NCI-H82 (cell line): ENCODE results near the gene PREP.

Experiments used
- DNase-seq: peaks from one replicate; lab custom pipeline; 2025; lab: John Stamatoyannopoulos, UW

PREP gene

GRCh38 chr6:105391705-105392104 lies 11.2 kb downstream of the PREP start:
- no peak for DNase-seq

GRCh38 chr6:105389543-105389942 lies 13.3 kb downstream of the PREP start:
- DNase-seq, result no peak

GRCh38 chr6:105388392-105388791 lies 14.5 kb downstream of the PREP start:
- DNase-seq, result no peak

GRCh38 chr6:105384004-105384403 lies 18.9 kb downstream of the PREP start:
- no peak for DNase-seq

DNA sequence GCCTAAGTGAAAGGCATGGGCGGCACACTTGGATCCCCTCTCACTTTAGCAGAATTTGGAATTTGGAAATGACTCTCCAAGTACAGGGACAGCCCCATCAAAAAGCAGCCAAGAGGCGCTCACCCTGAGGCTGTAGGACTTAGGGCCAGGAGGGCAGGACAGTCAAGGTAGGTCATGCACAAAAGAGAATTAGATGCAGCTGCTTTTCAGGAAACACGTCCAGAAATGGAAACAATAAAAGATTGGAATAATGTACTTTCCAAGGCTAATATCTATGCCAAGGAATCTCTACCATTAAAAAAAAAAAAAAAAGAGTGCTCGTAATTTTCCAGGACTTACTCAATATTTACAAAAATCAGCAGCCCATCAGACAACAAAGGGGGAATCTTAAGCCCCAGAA lies 19.9 kb downstream of the PREP start:
- DNase-seq, result no peak

- DNase-seq, result no peak
These were observed 20.4 kb downstream of the PREP start for GRCh38 chr6:105382496-105382895.

- no peak for DNase-seq
These were observed 22.2 kb downstream of the PREP start for GRCh38 chr6:105380634-105381033.

- DNase-seq, result no peak
These were observed 27.1 kb downstream of the PREP start for GRCh38 chr6:105375797-105376196.

DNA sequence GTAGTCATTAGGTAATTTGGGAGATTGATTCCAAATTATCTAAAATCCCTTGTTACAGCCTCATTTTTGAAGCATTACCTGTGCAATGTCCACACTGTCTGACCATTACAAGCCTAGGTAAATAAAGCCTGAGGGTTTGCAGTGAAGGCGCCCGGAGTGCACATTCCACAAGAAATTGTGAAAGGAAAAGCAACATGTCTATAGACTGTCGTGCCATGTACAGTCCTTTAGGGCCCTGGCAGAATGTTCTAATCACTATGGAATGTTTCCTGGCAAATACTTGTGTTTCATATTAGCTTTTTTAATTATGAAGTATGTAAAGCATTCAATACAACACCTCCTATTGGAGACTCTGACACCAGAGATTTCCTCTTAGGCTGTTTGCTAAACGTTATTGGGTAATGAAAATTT lies 28.9 kb downstream of the PREP start:
- DNase-seq, result no peak

DNA sequence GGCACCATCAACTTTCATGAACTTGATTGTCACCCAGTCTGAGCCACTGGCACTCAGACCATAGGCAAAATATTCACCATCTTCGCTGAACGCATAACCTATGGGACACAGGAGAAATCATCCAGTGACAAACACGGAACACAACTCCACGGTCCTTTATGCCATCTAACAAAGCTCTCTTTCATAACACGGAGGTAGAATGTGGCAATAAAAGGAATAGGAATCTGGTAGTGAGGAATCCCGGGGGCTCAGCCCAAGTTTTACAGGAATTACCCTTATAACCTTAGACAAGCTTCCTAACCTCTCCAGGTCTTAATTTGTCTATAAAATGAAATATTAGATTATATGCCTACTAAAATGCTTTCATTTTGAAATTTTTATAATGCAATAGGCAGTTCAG lies 29.4 kb downstream of the PREP start:
- DNase-seq, result no peak

DNA sequence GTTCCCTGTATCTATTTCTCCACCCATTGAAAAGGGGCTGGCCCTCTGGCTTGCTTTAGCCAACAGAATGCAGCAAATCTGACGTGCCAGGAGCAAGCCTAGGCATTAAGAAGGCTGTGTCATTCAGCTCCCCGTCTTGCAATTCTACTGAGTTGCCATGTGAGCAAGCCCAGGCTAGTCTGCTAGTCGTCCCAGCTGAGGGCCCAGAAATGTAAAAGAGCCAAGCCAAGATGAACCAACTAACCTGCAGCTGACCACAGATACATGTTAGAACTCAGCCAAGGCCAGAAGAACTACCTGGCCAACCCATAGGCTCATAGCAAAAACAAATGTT lies 30.1 kb downstream of the PREP start:
- DNase-seq, result no peak

GRCh38 chr6:105372142-105372848 lies 30.6 kb downstream of the PREP start:
- no peak for DNase-seq

- no peak for DNase-seq
These were observed 32.5 kb downstream of the PREP start for GRCh38 chr6:105370351-105370750.

GRCh38 chr6:105369145-105369544 lies 33.7 kb downstream of the PREP start:
- DNase-seq, result no peak

- no peak for DNase-seq
These were observed 38.6 kb downstream of the PREP start for GRCh38 chr6:105364243-105364642.

DNA sequence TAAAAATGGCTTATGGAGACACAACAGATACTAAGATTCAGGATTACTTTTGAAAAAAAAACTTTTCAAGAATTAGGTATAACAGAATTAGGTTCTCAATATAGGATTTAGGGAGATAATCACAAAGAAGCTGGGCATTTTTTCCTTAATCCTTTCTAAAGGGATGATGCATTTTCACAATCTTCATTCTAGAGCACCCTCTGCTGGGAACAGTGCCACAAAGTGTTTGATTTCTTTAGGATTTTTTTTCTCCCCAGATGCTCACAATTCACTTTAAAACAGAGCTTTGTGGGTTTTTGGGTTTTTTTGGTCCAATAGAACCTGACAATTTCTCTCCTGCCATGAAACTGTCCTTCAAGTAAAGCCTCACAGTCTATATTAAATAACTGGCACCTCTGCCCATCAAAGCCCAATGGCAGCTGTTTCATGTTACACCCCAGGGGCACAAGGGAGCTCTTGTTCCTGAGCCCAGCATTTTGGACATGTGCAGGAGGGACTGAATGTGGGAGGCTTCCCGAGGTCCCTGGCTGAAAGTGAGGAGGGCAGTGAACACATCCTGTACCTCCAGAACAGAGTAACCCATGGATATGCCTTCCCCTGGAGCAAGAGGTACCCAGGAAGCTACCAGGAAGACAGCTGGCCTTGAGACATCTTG lies 39.7 kb downstream of the PREP start:
- peak; percentile 72 for DNase-seq

DNA sequence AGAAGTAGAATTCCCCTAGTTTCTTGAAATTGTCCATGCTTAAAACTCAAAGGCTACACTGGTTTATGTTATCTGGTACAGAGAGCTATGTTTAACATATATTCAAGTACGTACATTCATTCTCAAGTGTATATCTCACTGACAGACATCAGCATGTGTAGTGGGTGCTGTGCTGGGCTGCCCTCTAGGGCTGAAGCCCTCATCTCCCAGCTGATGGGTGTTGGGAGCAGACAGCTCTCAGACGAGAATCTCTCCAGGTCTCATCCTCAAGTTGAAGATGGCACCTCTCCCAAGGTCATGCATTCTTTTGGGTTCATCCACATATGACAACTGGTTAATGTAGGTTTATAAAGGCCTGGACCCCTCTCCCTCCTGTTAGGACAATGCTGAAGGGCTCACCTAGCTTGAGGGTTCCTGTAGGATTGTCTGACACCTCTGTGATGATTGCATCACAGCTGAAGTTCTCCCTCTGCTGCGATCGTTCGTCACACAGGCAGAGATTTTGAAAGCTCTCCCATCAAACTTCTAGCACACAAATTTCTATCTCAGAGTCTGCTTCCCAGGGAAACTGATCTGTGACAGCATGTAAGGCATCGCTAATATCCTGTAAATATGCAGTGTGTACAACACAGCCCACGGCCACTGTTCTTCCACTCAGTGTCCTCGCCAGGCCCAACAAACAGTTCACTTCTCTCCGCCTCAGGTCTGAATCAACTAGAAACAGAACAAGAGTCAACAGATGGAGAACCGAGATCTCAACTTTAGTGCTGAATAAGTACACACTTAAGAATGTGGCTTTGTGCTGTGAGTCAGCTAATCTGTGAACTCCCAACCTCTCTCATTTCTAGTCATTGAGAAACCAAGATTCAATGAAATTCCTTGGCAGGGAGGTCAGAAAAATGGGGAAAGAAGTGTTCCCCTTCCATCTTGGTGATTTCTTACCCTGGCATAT lies 43.2 kb downstream of the PREP start:
- DNase-seq, result no peak

DNA sequence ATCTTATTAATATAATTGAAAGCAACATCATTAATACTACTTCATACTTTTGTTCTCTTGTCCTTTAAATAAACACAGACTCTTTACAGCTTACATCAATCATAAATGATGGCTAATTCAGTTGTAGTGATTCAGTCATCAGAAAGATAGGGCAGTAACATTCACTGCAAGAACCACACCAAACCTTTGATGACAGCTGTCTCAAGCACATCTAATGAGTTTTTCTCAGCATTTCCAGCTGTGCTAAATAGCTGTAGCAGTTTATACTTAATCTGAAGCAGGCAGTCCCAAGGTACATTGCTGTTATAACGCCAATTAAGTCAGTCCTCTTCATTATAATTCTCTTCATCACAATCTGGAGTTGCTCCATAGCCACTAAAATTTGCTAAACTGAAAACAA lies 45.7 kb downstream of the PREP start:
- no peak for DNase-seq

DNA sequence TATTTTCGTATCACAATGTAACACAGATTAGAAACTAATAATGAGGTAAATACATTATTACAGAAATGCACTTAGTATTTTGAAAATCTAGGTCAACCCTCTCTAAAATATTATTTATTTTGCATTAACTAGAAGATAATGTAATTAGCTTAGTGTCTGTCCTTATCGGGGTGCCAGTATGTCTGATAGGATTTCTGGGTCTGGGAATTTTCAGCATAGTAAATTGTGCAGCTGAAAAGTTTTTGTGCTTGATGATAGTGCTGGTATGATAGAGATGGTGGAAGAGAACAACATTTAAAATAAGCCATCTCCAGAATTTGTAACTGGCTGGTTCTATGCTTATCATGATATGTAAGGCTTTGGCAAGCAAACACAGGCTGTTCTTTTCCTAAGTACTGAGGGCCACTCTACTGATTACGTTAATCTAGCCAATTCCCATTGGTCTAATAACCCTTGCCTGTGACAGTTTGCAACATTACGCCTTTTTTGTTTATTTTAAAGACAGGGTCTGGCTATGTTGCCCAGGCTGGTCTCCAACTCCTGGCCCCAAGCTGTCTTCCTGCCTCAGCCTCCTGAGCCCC lies 50.8 kb downstream of the PREP start:
- peak; percentile 7 for DNase-seq

DNA sequence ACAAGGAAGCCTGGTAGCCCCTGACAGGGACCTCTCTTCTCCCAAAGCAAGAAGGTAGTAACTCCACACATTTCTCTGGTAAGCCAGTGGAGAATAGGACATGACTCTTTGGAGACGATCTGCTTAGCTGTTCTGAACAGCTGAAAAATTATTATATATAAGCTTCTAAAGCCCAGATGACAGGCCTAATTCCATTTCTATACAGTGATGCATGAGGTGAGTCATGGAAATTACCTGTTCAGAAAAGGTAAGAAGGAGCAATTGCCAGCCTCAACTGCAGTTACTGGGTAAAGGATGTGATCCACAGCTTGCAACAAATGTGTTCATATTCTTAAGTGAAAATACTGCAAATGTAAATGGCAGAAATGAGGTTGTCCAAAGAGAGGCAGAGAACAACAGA lies 54.0 kb downstream of the PREP start:
- no peak for DNase-seq

DNA sequence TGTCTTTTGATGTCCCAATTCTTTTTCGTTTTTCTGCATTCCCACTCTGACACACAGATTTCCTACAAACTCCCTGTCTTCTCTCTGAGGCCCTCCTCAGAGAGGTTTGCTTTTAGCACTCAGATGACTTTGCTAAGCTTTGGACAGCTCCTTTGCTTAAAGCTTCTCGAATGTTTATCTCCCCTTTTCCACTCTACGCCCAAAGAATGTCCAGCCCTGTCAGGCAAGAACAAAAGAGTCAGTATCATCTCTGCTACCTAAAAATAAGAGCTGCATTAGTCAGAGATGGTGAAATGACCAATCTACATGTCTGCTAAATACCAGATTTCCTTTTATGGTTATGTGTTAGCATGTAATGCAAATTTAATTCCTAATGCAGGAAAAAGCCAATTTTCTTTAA lies 56.8 kb downstream of the PREP start:
- peak; percentile 14 for DNase-seq

DNA sequence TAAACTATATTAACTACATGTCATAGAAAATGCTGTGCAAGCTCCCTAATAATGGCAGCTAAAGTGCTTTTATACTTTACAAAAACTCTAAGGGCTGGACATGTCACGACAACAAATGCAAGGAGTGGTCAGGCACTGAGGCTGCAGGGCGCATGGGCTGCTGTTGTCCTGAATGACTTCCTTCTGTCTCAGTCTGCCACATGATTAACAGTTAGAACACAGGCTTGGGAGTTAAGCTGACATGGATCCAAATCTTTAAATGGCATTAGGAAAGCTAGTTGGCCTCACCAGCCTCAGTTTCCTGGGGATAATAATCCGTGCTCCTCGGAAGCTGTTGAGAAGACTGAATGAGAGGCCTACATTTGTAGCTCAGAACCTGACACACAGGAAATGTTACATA lies 57.4 kb downstream of the PREP start:
- DNase-seq, result peak; percentile 88
